HCT116 (cell line): ENCODE results near the gene STX1A. TPM values are rescaled to one million over a fixed set of nuclear protein-coding genes. Genes with fewer than 3 reads are reported as not detected.

ENCODE experiments used
- ATAC-seq: fragments of 200-7000 bp; cut with Tn5 transposase; 2 replicates; pipeline ENCODE4 v1.9.1; 2020; ENCODE audit warnings: mild to moderate bottlenecking, moderate library complexity
- BruUV-seq: library from RNA; stranded (reverse); fragments of 400-500 nt; replicated peaks from 2 replicates; lab custom pipeline; 2021; lab: Mats Ljungman, UMichigan
- CTCF ChIA-PET: fragments of 300-600 bp; sonication (Branson Sonifier 250); formaldehyde crosslinking; loops from one replicate; lab custom pipeline; 2021; ENCODE audit warnings: antibody characterized with exemption; lab: Charles Lee
- POLR2A ChIA-PET: fragments of 300-600, 350-600 bp; sonication (Branson Sonifier 250); formaldehyde crosslinking; loops from one replicate; lab custom pipeline; 2021; ENCODE audit warnings: antibody characterized with exemption; lab: Charles Lee
- RAD21 ChIA-PET, 2 experiments: fragments of 300-600 bp; sonication (Branson Sonifier 250); formaldehyde crosslinking; loops; one replicate each; lab custom pipeline; 2023; ENCODE audit warnings: low total read pairs in 2 of 2; ENCODE audit not compliant: uncharacterized antibody in 2 of 2, unreplicated experiment in 2 of 2, low non-redundant PET in 1 of 2; lab: Charles Lee
- DNase-seq: peaks from one replicate; pipeline ENCODE4 v3.0.0-alpha.2; 2010; ENCODE audit warnings: low read depth, low spot score
- H2AFZ ChIP-seq: fragments of 200-600 bp; shearing (Covaris generic), sonication (generic); 2 replicates; pipeline ENCODE4 v1.6.1; 2017; ENCODE audit warnings: low read depth, mixed run types, mixed read lengths, antibody characterized with exemption, low read length; ENCODE audit not compliant: poor library complexity, severe bottlenecking
- H3K27ac ChIP-seq: 2 replicates; pipeline ENCODE4 v1.5.1; 2012; ENCODE audit warnings: low read depth, low read length
- H3K27me3 ChIP-seq: fragments of 200-600 bp; sonication (generic); 2 replicates; pipeline ENCODE4 v1.6.1; 2016; ENCODE audit warnings: mixed run types, low read length, mixed read lengths; ENCODE audit not compliant: insufficient read depth
- H3K36me3 ChIP-seq, 2 experiments: fragments of 200-500 bp in 1 of 2; fragments of 200-600 bp in 1 of 2; sonication (Bioruptor generic) in 1 of 2; sonication (generic) in 1 of 2; 2 replicates each; pipeline versions ENCODE4 v1.5.1 to v1.6.1; 2014 to 2016; ENCODE audit warnings: low read length in 2 of 2, inconsistent platforms in 1 of 2, mixed read lengths in 1 of 2, mixed run types in 1 of 2; ENCODE audit not compliant: insufficient read depth in 2 of 2, control insufficient read depth in 1 of 2
- H3K4me1 ChIP-seq, 2 experiments: fragments of 200-600 bp in 1 of 2; sonication (generic) in 1 of 2; 2 replicates each; pipeline versions ENCODE4 v1.5.1 to v1.6.1; 2012 to 2017; ENCODE audit warnings: low read length in 2 of 2, inconsistent platforms in 1 of 2, mild to moderate bottlenecking in 1 of 2, mixed read lengths in 1 of 2, mixed run types in 1 of 2, moderate library complexity in 1 of 2; ENCODE audit not compliant: insufficient read depth in 2 of 2, control insufficient read depth in 1 of 2
- H3K4me2 ChIP-seq: fragments of 200-600 bp; sonication (generic); 2 replicates; pipeline ENCODE4 v1.6.1; 2017; ENCODE audit warnings: mixed run types, low read length, mixed read lengths
- H3K4me3 ChIP-seq, 2 experiments: fragments of 200-600 bp in 1 of 2; sonication (generic) in 1 of 2; replicated peaks in 1 of 2; 2 replicates each; pipeline ENCODE4 v1.5.1; 2011 to 2016; ENCODE audit warnings: low read length in 2 of 2, control low read depth in 1 of 2, low read depth in 1 of 2, mild to moderate bottlenecking in 1 of 2, mixed read lengths in 1 of 2, mixed run types in 1 of 2
- H3K79me2 ChIP-seq: fragments of 200-600 bp; sonication (generic); 2 replicates; pipeline ENCODE4 v1.6.1; 2017; ENCODE audit warnings: mild to moderate bottlenecking, mixed run types, low read length, moderate library complexity, mixed read lengths; ENCODE audit not compliant: insufficient read depth
- H3K9ac ChIP-seq: fragments of 200-600 bp; sonication (generic); 2 replicates; pipeline ENCODE4 v1.6.1; 2016; ENCODE audit warnings: low read length, mixed read lengths
- H3K9me2 ChIP-seq: fragments of 200-600 bp; sonication (generic), shearing (Covaris generic); 2 replicates; pipeline ENCODE4 v1.6.1; 2017; ENCODE audit warnings: mixed run types, mild to moderate bottlenecking, moderate library complexity; ENCODE audit not compliant: insufficient read depth
- H3K9me3 ChIP-seq, 2 experiments: fragments of 200-500 bp in 1 of 2; fragments of 200-600 bp in 1 of 2; sonication (Bioruptor generic) in 1 of 2; sonication (generic) in 1 of 2; 2 replicates each; pipeline ENCODE4 v1.6.1; 2014 to 2017; ENCODE audit warnings: low read length in 2 of 2, mixed read lengths in 2 of 2, inconsistent platforms in 1 of 2, low read depth in 1 of 2, mild to moderate bottlenecking in 1 of 2, mixed run types in 1 of 2, moderate library complexity in 1 of 2; ENCODE audit not compliant: control insufficient read depth in 1 of 2, insufficient read depth in 1 of 2
- H4K20me1 ChIP-seq: fragments of 200-600 bp; sonication (generic), shearing (Covaris generic); 2 replicates; pipeline ENCODE4 v1.6.1; 2017; ENCODE audit warnings: mixed run types, mild to moderate bottlenecking, moderate library complexity; ENCODE audit not compliant: insufficient read depth
- CBX3 ChIP-seq: IDR thresholded peaks from 2 replicates; pipeline ENCODE4 v1.6.1; 2012; ENCODE audit warnings: low read depth
- CEBPB ChIP-seq: IDR thresholded peaks from 2 replicates; pipeline ENCODE4 v1.6.1; 2012; ENCODE audit warnings: low read depth
- EGR1 ChIP-seq: IDR thresholded peaks from 2 replicates; pipeline ENCODE4 v1.6.1; 2012; ENCODE audit warnings: low read depth
- ELF1 ChIP-seq: IDR thresholded peaks from 2 replicates; pipeline ENCODE4 v1.6.1; 2012; ENCODE audit warnings: low read depth, borderline replicate concordance
- EZH2 ChIP-seq: fragments of 200-600 bp; sonication (generic); IDR thresholded peaks from 2 replicates; pipeline ENCODE4 v1.6.1; 2017; ENCODE audit warnings: antibody characterized with exemption, mixed run types
- EZH2phosphoT487 ChIP-seq: fragments of 200-600 bp; IDR thresholded peaks from 2 replicates; pipeline ENCODE4 v1.6.1; 2018; ENCODE audit warnings: antibody characterized with exemption, borderline replicate concordance
- FOSL1 ChIP-seq: IDR thresholded peaks from 2 replicates; pipeline ENCODE4 v1.6.1; 2012; ENCODE audit warnings: low read depth
- JUND ChIP-seq: IDR thresholded peaks from 2 replicates; pipeline ENCODE4 v1.6.1; 2012
- POLR2A ChIP-seq: IDR thresholded peaks from 2 replicates; pipeline ENCODE4 v1.7.0; 2011; ENCODE audit warnings: borderline replicate concordance; ENCODE audit not compliant: insufficient read depth, insufficient read length; ENCODE audit errors: extremely low read depth
- POLR2AphosphoS5 ChIP-seq: IDR thresholded peaks from 2 replicates; pipeline ENCODE4 v1.6.1; 2011; ENCODE audit warnings: mild to moderate bottlenecking, low read depth, low read length, moderate library complexity
- RAD21 ChIP-seq: IDR thresholded peaks from 2 replicates; pipeline ENCODE4 v1.6.1; 2012; ENCODE audit warnings: low read depth, mild to moderate bottlenecking
- SIN3A ChIP-seq: IDR thresholded peaks from 2 replicates; pipeline ENCODE4 v1.6.1; 2012; ENCODE audit warnings: low read depth
- SP1 ChIP-seq: IDR thresholded peaks from 2 replicates; pipeline ENCODE4 v1.6.1; 2012; ENCODE audit warnings: low read depth
- SRF ChIP-seq: IDR thresholded peaks from 2 replicates; pipeline ENCODE4 v1.6.1; 2012; ENCODE audit warnings: low read depth
- TCF7L2 ChIP-seq: IDR thresholded peaks from 2 replicates; pipeline ENCODE4 v1.7.0; 2011; ENCODE audit warnings: borderline replicate concordance, inconsistent platforms; ENCODE audit not compliant: insufficient read depth, insufficient read length; ENCODE audit errors: extremely low read depth
- YY1 ChIP-seq: IDR thresholded peaks from 2 replicates; pipeline ENCODE4 v1.6.1; 2011; ENCODE audit warnings: low read length, low read depth, moderate library complexity, mild to moderate bottlenecking; ENCODE audit not compliant: insufficient replicate concordance; ENCODE audit errors: extremely low read depth
- ZFX ChIP-seq: fragments of 450-650 bp; IDR thresholded peaks from 2 replicates; pipeline ENCODE4 v1.6.1; 2017
- ZNF274 ChIP-seq: fragments of 200-500 bp; sonication (Bioruptor generic); IDR thresholded peaks from 2 replicates; pipeline ENCODE4 v1.6.1; 2014; ENCODE audit warnings: mild to moderate bottlenecking, low read depth, low read length, inconsistent platforms
- intact Hi-C: fragments of 100-400 bp; cut with micrococcal nuclease; formaldehyde crosslinking; loops from 2 replicates; pipeline ENCODE4 v1.10.0; 2022
- total RNA-seq: library from RNA; stranded (reverse); gene quantifications from one replicate; pipeline ENCODE4 v1.2.1, GENCODE V29; 2021; ENCODE audit not compliant: unreplicated experiment
- TF ChIP-seq, protein P1 (sequence below), 3 experiments: fragments of 200-600 bp in 1 of 3; sonication (generic) in 1 of 3; IDR thresholded peaks in 2 of 3; conservative IDR thresholded peaks in 1 of 3; 2 replicates each; pipeline ENCODE4 v1.5.1; 2012 to 2017; ENCODE audit warnings: low read depth in 2 of 3, low read length in 2 of 3, antibody characterized with exemption in 1 of 3, borderline replicate concordance in 1 of 3, control low read depth in 1 of 3, mild to moderate bottlenecking in 1 of 3, mixed read lengths in 1 of 3, mixed run types in 1 of 3, moderate library complexity in 1 of 3; ENCODE audit not compliant: insufficient read depth in 1 of 3
- TF ChIP-seq, protein P2 (sequence below): IDR thresholded peaks from 2 replicates; pipeline ENCODE4 v1.6.1; 2011; ENCODE audit warnings: mild to moderate bottlenecking, low read length, moderate library complexity; ENCODE audit not compliant: insufficient replicate concordance; ENCODE audit errors: extremely low read depth

Gene STX1A
- total RNA-seq, 1 experiment from 2014 or later: 39.4 TPM

DNA sequence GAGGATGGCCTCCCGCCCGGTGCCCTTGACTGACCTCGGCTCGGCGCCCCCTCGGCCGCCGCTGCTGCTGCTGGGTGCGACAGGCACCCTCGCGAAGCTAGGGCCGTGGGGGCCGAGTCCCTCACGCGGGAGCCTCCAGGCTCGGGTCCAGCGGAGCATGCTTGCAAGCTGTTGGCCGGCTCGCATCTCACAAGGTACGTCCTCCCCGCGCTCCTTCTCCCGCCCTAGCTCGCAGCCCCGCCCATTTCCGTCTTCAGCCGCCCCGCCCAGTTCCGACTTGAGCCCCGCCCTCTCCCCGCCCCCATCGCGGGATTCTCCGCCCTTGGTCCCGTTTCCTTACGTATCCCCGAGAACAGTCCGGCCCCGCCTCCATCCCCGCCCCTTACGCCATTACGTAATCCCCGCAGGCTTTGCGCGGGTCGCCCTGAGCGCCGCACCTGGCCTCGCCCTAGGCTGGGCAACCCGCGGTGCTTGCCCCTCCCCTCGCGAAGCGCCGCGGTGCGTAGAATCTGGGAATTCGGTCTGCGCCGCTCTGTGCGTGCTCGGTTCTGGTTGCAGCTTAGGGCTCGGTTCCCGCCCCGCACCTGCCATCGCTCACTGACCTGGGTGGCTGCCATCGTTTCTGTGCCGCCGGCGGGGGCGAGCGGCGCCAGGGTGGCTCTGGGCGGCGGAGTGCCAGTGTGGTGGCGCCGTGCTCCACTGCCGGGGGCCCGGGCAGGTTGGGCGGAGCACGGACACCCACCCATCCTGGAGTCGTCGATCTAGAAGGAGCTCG lies 19.3 kb upstream of the STX1A start, which contains the start of gene ABHD11:
ABHD11 (minus strand) TSS at position 191 of the 775 bp plus-strand sequence; CDS start at position 159, 32 bp downstream.
- H4K20me1 ChIP-seq: peaks cover 8% of the 10 kb centered on the region; the same call in 1 of the 2 replicates
- no peak within 1 kb of the TSS for H2AFZ ChIP-seq
- H3K4me1 ChIP-seq: peaks cover 52 to 84% of the 10 kb centered on the region in 2 experiments
- H3K36me3 ChIP-seq: peaks cover 7 to 22% of the 10 kb centered on the region in 2 experiments; a peak in 1 of 4 replicates
- no peaks in the 10 kb centered on the region for H3K9me2 ChIP-seq
- peak; percentile 95 for DNase-seq
- ChIA-PET RAD21 (interaction anchor here (0.6 to 0.7 kb wide), 3 partner anchors 56 to 211 kb away, joined by 3 to 4 read pairs (median 3); no protein-coding TSS in a partner anchor), POLR2A (interaction anchor here (0.5 to 5.8 kb wide), 16 partner anchors 23 to 216 kb away, joined by 3 to 43 read pairs (median 3); partner anchors contain the start of genes BAZ1B, CLDN3, CLDN4 and METTL27), CTCF (interaction anchor here (0.6 to 1.9 kb wide), 11 partner anchors 13 to 288 kb away, joined by 3 to 6 read pairs (median 3); no protein-coding TSS in a partner anchor)
- peak within 1 kb of the TSS; percentile 95 for H3K4me2 ChIP-seq
- peaks cover 32% of the 10 kb centered on the region for H3K79me2 ChIP-seq
- no peaks in the 10 kb centered on the region for H3K9me3 ChIP-seq
- peak within 1 kb of the TSS; percentile 95 for H3K9ac ChIP-seq
- H3K27ac ChIP-seq: peak within 1 kb of the TSS; percentile 95
- H3K4me3 ChIP-seq: peak within 1 kb of the TSS; percentile 81 to 91
- H3K27me3 ChIP-seq: no peaks in the 10 kb centered on the region
- no TSS peak for BruUV-seq
- intact Hi-C loops: loop anchor here (10.0 kb wide), 1 partner anchor 414 kb away; the partner anchor contains the start of genes FKBP6 and TRIM50
- ATAC-seq: peak; percentile 68
- TF ChIP-seq FOSL1 (no peak), RAD21 (no peak), YY1 (no peak), CBX3 (no peak), POLR2A (peak; percentile 87), CEBPB (no peak), EGR1 (no peak), POLR2AphosphoS5 (peak; percentile 86), EZH2phosphoT487 (no peak), SRF (no peak), JUND (no peak), ZFX (peak; percentile 39; the same call in 1 of the 2 replicates), SIN3A (no peak), EZH2 (no peak), TCF7L2 (no peak), ELF1 (no peak), SP1 (no peak), ZNF274 (no peak)
- TF ChIP-seq, protein P1, sequence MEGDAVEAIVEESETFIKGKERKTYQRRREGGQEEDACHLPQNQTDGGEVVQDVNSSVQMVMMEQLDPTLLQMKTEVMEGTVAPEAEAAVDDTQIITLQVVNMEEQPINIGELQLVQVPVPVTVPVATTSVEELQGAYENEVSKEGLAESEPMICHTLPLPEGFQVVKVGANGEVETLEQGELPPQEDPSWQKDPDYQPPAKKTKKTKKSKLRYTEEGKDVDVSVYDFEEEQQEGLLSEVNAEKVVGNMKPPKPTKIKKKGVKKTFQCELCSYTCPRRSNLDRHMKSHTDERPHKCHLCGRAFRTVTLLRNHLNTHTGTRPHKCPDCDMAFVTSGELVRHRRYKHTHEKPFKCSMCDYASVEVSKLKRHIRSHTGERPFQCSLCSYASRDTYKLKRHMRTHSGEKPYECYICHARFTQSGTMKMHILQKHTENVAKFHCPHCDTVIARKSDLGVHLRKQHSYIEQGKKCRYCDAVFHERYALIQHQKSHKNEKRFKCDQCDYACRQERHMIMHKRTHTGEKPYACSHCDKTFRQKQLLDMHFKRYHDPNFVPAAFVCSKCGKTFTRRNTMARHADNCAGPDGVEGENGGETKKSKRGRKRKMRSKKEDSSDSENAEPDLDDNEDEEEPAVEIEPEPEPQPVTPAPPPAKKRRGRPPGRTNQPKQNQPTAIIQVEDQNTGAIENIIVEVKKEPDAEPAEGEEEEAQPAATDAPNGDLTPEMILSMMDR (IDR thresholded peaks at IDR 0.05 in 2 of 3, conservative IDR thresholded peaks at IDR 0.05 in 1 of 3; ENCODE audit: borderline replicate concordance in 1 of 3, insufficient read depth in 1 of 3, low read depth in 2 of 3, low read length in 2 of 3): no peak
- TF ChIP-seq, protein P2, sequence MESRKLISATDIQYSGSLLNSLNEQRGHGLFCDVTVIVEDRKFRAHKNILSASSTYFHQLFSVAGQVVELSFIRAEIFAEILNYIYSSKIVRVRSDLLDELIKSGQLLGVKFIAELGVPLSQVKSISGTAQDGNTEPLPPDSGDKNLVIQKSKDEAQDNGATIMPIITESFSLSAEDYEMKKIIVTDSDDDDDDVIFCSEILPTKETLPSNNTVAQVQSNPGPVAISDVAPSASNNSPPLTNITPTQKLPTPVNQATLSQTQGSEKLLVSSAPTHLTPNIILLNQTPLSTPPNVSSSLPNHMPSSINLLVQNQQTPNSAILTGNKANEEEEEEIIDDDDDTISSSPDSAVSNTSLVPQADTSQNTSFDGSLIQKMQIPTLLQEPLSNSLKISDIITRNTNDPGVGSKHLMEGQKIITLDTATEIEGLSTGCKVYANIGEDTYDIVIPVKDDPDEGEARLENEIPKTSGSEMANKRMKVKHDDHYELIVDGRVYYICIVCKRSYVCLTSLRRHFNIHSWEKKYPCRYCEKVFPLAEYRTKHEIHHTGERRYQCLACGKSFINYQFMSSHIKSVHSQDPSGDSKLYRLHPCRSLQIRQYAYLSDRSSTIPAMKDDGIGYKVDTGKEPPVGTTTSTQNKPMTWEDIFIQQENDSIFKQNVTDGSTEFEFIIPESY: no peak
